G401 (cell line): Measurements from ENCODE around the gene DRAM2. TPM values are rescaled to one million over a fixed set of nuclear protein-coding genes. Genes with fewer than 3 reads are reported as not detected.

Source experiments
- DNase-seq: peaks from one replicate; pipeline ENCODE4 v3.0.0-alpha.2; 2015; ENCODE audit warnings: low spot score
- in situ Hi-C: cut with HindIII; loops from 2 replicates; pipeline ENCODE4 v1.10.0; 2016; ENCODE audit warnings: low sequenced_read_pairs, mixed read lengths
- total RNA-seq: library from RNA; depleted of rRNA; stranded (reverse); fragments of >200 nt; shearing (Covaris generic); gene quantifications from 2 replicates; pipeline ENCODE4 v1.2.3, GENCODE V29; 2014

The DRAM2 gene
- total RNA-seq, 1 experiment from 2014 or later = 45.0 TPM

DNA sequence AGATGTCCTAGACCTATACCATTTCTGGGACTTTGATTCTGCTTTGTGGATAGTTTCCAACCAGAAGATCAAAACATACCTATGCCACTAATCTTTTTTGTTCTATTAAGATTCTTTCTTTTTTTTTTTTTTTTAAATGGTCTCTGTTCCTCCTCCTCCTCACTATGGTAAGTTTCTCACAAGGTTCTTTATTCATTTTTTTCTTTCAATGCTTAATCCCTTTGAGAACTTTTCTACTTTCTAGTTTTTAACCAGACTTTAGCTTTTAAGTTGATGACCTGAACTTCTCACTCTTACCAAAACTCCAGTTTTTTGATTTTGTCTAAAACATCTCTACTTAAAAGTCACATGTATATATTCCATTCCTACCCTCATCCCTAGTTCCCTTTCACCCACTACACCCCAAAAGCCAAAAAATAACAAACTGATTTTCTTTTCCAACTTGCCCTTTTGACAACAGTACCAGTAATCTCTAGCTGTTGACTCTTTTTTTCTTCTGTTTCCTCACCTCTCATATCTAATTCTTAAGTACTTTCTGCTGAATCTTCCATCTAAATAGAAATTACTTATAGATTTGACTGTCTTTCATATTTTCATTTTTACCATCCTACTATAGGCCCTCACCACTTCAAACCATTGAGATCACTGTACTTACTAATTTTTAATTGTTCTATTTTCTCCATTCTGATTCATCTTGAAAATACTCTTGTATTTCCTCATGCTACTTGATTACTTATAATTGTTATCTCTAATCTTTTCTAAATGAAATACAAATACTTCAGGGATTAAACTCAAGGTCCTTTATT lies 6.3 kb upstream of the DRAM2 start:
- no peak for DNase-seq

DNA sequence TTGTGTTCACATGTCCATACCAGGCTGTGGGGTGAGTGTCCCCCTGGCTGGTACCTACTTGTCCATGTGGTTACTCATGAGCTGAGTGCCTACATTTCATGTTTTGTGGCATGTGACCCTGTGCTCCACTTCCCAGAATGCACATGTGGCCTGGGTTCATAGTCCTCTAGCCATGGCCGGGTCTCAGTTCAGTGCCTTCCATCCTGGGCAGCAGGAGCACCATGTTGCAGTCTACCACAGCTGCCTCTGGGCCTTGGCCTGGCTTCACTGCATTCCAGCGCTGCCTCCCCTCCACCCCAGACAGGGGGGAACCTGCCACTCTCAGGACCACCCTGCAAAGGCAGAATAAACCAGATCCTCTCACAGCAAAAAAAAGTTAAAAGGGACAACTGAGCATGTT lies 5.6 kb upstream of the DRAM2 start:
- no peak for DNase-seq
- in situ Hi-C loops = no loop called here

More for the DNA sequence above, 6.3 kb upstream of the DRAM2 start:
- in situ Hi-C loops = no loop called here

DNA sequence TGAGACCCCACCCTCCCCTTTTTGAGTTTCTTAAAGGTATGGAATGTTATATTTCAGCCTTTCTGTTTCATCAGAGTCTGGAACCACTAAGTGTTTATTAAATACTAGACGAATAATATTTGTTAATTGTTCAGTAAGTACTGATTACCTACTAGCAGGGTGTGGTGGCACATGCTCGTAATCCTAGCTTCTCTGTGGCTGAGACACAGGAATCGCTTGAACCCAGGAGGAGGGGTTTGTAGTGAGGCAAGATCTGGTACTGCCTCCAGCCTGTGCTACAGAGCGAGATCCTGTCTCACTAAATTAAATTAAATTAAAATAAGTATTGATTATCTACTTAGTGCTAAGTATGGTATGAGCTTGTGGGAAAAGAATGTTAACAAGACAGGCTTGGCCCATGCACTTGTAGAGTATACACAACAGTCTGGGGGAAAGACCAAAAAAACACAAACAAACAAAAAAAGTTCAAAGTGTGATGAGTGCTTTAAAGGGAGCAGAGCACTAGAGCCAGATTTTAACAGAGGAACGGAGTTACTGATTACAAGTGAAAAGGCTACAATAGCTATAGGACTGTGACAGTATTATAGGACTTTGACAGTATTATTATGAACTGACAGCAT lies 2.6 kb upstream of the DRAM2 start:
- DNase-seq = no peak

DNA sequence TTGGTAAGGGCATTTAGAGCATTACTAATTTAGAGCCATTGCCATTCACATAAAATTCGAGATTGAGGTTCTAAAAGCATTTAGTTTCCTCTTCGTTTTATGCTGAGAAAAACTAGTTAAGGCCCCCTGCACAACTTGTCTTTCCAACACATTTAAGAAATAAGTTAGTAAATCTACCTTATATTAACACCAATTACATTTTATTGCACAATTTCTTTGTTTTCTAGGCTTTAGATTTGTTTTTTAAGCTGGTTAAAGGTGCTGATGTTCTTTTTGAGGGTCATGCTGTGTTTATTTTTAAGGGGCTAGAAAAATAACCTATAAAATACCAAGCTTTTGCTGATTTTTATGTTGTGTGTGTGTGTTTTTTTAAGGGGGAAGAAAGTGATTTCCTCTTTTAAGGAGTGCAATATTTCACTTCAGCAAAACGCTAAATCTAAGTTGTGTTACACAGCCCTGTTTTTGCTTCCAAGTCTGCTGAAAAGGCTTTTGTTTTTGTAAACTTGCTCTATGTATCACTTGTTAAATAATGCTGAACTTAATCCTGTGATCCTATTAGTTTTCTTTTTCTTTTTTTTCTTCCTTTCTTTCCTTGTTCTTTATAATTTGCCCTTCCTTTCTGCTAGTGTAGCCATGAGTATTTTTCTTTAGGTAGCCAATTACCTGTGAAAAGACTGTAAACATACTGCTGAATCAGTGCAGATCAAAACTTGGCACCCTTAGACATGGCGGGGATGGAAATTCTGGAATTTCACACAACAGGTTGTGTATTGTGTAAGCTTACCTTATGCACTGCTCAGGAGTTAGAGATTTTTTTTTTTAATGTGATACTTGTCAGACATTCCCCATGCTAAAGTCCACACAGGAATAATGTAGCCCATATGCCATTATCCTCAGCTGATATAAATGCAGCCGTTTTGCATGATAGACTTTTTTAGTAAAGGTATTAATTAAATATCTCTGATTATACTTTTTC lies 1.6 kb upstream of the DRAM2 start:
- in situ Hi-C loops = no loop called here
- DNase-seq = no peak

More for the DNA sequence above, 2.6 kb upstream of the DRAM2 start:
- in situ Hi-C loops = no loop called here

DNA sequence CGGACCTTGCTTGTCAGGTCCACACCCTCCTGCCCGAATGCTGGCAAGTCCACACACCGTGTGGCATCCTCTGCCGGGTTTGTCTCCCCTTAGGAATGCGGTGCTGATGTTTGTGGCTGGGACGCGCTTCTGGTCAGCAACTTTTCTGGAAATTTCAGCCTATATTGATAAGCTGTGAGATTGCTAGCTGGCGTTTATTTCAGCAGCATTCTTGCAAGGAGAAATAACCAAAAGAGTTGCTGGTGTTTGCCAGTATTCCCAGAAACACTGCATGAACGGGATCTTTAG lies 731 bp upstream of the DRAM2 start:
- DNase-seq = peak; percentile 62
- in situ Hi-C loops = no loop called here

DNA sequence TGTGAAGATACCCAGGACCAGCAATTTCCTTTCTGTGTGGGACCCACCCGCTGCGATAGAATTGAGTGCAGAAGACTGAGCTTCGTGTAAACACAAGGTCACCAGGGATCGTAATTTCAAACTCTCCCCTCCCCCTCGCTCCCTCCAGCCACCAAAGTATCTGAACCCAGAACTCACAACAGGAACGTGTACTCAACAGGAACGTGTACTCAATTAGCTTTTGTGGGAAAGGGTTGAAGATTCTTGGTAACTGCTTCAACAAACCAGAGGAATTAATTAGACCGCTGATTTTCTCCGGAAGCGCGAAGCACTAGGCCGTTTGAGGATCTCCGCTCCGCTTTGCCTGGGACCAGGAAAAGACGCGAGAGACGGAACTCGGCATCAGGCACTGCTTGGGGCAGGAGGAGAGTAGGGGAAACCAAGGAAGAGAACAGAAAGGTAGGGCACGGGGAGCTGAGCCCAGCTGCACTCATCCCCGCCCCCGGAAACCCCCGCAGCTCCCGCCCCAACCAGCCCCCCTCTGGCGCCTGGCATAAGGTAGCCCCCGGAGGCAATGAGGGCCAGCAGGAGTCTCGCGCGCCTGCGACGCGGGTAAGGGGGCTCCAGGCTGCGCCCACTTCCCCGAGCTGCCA lies 453 bp downstream of the DRAM2 start:
- peak; percentile 78 for DNase-seq
- in situ Hi-C loops = no loop called here

DNA sequence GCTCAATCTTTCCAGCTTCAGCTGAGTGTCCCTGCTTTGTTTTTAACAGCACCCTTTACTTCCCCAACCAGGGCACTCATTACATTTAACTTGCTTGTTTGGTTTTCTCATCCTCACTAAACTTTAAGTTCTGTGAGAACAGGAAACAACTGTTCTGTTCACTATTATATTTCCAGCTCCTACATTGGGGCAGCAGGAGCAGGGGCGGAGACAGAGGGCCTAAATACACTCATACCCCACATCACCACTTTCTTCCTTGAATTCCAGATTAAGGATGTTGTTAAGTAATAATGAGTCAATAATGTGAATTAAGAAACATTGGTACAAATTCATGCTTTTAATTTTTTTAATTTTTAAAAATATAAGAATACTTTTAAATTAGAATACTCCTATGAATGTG lies 6.0 kb downstream of the DRAM2 start:
- in situ Hi-C loops = no loop called here
- DNase-seq = no peak

DNA sequence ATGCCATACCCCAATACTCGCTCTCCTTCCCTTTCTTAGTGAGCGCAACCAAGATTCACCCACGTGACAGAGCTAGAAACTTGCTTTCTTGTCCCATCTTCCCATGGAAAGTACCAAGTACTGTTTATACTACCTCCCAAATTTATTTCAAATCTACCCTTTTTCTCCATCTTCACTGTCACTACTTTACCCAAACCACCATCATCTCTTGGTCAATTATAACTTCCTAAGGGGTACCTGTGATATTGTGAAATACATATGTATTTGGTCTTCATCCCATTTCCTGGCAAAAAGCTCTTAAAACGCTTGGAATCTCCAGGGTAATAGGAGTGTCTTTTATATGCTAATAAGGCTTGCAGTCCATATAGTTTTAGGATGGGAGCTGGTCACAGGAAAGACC lies 8.2 kb downstream of the DRAM2 start:
- in situ Hi-C loops = no loop called here
- DNase-seq = no peak

DNA sequence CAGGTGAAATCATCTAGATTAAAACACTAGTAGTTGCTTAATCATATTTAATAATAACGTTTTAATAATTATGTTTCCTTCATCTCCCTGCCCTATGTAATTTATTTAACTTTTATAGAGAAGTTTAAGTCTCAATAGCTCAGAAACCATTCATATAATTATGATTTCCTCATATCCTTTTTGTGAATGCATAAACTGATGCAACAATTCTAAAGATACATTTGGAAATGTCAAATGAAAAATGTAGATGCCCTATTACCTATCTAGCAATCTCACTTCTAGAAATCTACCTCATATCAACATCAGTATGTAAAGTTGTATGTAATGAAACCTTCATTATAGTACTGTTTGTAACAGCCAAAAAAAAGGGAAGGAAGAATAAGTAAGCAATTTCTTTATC lies 10.5 kb downstream of the DRAM2 start:
- in situ Hi-C loops = no loop called here
- no peak for DNase-seq

DNA sequence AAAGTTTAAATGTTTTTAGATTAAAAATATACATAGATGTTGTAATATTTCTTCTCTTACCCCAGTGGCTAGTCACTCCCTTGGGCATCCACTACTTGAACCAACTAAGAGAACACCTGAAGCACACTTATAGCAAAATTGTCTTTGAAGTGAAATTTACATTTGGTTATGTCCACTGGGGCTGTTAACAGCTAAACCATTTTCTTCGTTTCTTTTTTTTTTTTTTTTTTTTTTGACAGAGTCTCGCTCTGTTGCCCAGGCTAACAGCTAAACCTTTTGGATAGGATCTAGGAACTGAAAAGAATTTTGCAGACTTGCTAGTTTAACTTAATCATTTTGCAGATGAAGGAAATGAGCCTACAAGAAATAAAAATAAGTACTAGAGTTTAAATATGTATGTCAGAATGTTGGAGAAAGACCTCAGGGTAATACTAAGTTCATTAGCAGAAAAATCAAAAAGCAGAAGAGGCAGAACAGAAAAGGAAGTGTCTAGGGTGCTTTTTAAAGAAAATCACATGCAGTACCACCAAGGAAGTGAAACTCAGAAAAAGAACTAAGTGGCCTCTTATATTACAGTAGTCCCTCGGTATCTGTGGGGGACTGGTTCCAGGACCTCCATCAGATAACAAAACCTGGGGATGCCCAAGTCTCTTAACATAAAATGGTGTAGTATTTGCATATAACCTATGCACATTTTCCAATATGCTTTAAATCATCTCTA lies 11.8 kb downstream of the DRAM2 start:
- in situ Hi-C loops = no loop called here
- DNase-seq = no peak

DNA sequence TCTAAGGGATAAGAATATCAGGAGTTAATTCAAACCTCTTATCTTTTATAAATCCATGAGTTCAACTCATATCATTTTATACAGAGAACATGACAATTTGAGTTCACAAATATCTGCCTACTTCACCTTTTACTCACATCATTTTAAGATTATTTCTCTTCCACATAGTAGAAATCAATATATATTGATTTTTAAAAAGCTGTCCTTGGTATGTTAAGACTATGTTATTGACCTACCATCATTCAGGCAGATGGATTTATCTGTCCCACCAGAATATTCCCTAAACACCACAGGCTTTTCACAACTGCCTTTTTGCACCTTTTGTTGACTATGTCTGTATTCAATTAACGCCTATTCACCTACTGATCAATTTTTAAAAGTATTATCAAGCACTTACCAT lies 13.5 kb downstream of the DRAM2 start:
- in situ Hi-C loops = no loop called here
- DNase-seq = no peak

DNA sequence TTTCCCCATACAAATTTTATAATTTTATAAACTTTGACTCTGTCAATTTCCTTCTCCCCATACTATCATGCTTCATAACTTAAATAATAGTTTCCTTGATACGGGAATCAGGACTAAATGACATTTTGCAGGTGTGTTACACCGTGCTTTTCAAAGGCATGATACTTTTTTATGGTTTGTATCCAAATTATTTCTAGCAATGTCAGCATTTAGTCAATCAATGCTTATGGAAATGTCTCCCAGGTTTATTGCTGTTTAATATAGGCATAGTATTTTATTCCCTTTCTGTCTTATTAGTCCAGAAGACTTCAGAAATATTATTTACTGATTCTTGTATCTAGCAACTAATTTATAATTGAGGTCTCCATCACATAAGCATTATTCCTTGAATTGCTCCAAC lies 23.4 kb downstream of the DRAM2 start:
- in situ Hi-C loops = no loop called here
- DNase-seq = no peak

DNA sequence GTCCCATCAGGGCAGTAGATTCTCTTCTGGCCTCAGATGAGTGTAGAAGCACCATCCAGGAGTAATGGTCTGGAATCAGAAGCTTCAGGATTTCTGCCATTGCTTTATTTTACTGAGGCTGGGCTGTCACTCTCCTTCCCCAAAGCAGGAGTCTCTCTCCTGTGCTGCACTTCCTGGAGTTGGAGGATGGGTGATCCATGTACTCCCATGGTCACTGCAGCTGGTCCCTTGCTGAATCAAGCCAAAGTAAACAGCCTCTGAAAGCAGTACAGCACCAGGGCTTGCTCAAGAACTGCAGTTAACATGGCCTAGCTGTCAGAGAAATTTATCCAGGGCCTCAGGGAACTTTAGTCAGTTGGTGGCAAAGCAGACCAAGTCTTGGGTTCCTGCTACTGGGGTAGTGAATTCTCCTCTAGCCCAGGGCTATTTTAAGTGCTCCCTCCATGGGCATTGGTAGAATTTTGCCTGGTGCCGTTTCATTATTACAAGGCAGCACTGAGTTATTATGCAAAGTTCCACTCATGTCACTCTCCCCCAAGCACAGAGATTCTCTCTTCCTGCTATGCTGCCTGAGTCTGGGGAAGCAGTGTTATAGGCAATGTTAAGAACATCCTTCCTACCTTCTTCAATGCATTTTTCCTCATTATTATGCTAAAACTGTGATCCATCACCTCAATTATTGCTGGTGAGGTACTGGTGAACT lies 29.5 kb downstream of the DRAM2 start:
- no peak for DNase-seq
- in situ Hi-C loops = no loop called here

DNA sequence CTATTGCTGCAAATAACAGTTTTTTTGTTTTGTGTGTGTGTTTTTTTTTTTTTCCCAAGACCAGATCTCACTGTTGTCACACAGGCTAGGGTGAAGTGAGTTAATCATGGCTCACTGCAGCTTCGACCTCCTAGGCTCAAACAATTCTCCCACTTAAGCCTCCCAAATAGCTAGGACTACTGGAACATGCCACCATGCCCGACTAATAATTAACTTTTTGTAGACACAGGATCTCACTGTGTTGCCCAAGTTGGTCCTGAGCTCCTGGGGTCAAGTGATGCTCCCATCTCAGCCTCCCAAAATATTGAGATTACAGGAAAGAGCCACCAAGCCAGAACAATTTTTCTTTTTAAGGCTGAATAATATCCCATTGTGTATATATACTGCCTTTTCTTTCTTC lies 34.9 kb downstream of the DRAM2 start:
- DNase-seq = no peak
- in situ Hi-C loops = no loop called here

DNA sequence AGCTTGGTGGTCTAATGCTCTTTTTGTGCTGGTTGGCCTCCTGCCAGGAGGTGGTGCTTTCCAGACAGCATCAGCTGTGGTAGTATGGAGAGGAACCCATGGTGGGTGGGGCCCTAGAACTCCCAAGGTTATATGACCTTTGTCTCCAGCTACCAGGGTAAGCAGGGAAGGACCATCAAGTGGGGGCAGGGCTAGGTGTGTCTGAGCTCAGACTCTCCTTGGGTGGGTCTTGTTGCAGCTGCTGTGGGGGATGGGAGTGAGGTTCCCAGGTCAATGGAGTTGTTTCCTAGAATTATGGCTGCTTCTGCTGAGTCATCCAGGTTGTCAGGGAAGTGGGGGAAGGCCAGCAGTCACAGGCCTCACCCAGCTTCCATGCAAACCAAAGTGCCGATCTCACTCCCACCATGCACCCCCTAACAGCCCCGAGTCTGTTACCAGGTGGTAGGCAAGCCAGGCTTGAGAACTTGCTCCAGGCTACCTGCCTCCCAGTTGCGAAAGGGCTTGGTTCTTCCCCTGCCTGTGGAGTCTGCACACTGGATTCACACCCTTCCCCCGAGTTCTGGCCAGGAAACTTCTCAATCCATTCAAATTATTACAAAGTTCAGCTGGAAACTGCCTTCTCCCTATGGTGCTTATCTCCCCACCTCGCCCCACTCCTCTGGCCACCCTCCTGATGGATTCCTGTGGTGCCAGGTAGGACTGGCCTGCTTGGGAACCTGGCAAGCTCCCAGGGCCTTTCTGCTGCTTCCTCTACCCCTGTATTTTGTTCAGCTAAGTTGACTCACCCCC lies 37.8 kb downstream of the DRAM2 start:
- DNase-seq = no peak
- in situ Hi-C loops = no loop called here

DNA sequence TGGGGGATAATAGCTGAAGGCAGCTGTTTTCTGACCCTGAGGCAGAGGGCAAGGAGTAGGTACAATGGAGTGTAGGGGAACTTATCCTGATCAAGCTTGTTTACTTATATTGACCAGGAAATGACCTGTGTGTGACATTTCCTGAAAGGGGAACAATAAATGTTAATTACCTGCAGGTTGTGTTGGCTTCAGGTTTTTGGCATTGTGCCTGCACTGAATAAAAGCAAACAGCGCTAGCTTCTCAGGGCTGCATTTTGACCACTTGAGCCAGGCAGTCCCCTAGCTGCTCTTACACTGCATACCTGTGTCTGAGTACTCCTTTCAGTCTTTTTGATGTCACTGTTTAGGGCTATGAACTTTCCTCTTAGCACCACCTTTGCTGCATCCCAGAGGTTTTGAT lies 40.6 kb downstream of the DRAM2 start:
- no peak for DNase-seq
- in situ Hi-C loops = no loop called here

DNA sequence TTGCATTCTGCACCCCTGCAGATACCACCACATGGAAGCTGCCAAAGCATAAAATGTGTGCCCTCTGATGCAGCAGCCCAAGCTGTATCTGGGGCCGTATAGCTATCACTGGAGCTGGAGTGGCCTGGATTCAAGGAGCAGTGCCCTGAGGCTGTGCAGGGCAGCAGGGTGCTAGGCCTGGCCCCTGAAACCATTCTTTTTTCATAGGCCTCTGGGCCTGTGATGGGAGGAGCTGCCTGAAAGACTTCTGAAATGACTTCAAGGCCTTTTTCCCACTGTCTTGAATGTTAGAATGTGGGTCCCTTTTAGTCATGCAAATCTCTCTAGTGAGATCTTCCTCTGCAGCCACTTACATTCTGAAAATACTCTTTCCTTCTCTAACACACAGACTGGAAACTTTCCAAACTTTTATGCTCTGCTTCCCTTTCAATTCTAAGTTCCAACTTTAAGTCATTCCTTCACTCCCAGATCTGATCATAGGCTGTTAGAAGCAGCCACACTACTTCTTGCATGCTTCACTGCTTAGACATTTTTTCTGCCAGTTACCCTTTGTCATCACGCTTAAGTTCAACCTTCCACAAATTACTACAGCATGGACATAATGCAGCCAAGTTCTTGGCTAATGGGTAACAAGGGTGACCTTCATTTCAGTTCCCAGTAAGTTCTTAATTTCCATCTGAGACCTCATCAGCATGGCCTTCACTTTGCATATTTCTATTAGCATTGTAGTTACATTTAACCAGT lies 42.4 kb downstream of the DRAM2 start:
- in situ Hi-C loops = no loop called here
- no peak for DNase-seq
